ENCODE results near the gene CEP112.

The CEP112 gene

DNA sequence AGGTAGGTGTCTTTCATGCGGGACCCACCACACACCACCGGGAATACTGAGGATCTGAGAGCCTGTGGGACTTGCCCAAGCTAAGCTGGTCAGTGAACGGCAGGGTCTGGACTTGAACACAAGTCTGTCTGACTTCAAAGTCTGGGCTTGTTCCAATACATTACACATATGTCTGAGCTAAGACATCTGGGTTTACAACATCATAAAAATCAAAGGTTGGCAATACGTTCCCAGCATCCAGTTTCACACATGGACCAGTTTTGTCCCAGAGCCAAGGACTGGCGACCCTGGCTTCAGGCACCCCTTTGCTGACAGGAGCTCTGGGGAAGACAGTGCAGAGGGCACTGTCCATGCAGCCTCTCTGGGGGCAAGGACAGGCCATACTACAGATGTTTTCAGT lies 602.6 kb downstream of the CEP112 start:
- no peaks in the 10 kb centered on the region for H3K9me3 ChIP-seq (ENCODE audit: control insufficient read depth, low read length)
- H3K4me3 ChIP-seq (ENCODE audit: low read length), result no peak overlapping the region
- DNase-seq (ENCODE audit: low read depth), result peak; percentile 6
- H3K9ac ChIP-seq (ENCODE audit: low read length), result no peak overlapping the region
- H3K4me1 ChIP-seq (ENCODE audit: control insufficient read depth, insufficient read depth, low read length), result peaks cover 23% of the 10 kb centered on the region
- H3K27me3 ChIP-seq (replicated peaks; ENCODE audit: control insufficient read depth, insufficient read depth, low read length), result no peaks in the 10 kb centered on the region
- no peaks in the 10 kb centered on the region for H3K36me3 ChIP-seq (ENCODE audit: control insufficient read depth, insufficient read depth, low read length, severe bottlenecking)

DNA sequence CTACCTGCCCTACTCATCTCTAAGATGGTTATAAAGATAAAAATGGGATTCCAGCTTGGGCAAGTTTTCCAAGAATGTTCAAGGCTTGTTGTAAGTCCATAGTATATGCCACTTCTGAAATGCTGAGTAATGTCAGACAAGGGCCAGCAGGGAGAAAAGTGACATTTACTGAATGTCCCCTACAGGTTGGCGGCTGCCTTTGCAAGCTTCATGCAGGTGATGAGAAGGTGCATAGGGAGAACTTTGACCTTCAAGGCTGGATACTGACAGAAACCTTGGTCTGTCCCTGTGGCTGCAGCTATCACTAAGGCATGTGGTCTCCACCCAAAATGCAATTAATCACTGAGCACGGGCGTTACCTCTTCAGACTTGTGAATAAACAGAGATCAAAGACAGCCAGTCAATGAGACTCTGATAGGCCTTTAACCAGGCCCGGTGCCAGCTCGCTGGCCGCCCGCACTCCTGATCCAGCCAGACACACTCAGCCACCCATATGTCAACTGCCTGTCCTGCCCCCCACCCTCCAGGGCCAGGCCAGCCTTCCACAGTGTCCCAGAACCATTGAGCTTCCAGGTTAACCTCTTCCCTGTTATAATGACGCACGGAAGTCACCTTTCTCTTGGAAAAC lies 603.6 kb downstream of the CEP112 start:
- no peak for DNase-seq (ENCODE audit: low read depth)
- Histone ChIP-seq H3K9ac (ENCODE audit: low read length) (no peak overlapping the region), H3K36me3 (ENCODE audit: control insufficient read depth, insufficient read depth, low read length, severe bottlenecking) (no peaks in the 10 kb centered on the region), H3K9me3 (ENCODE audit: control insufficient read depth, low read length) (no peaks in the 10 kb centered on the region), H3K27me3 (replicated peaks; ENCODE audit: control insufficient read depth, insufficient read depth, low read length) (no peaks in the 10 kb centered on the region), H3K4me1 (ENCODE audit: control insufficient read depth, insufficient read depth, low read length) (peaks cover 19% of the 10 kb centered on the region), H3K4me3 (ENCODE audit: low read length) (no peak overlapping the region)

- Histone ChIP-seq H3K9ac (ENCODE audit: low read length) (no peak overlapping the region), H3K27me3 (replicated peaks; ENCODE audit: control insufficient read depth, insufficient read depth, low read length) (no peaks in the 10 kb centered on the region), H3K4me1 (ENCODE audit: control insufficient read depth, insufficient read depth, low read length) (peaks cover 19% of the 10 kb centered on the region), H3K36me3 (ENCODE audit: control insufficient read depth, insufficient read depth, low read length, severe bottlenecking) (no peaks in the 10 kb centered on the region), H3K9me3 (ENCODE audit: control insufficient read depth, low read length) (no peaks in the 10 kb centered on the region), H3K4me3 (ENCODE audit: low read length) (no peak overlapping the region)
- no peak for DNase-seq (ENCODE audit: low read depth)
These were observed 604.3 kb downstream of the CEP112 start for GRCh38 chr17:65587534-65588180.

- no peak for DNase-seq (ENCODE audit: low read depth)
- Histone ChIP-seq H3K36me3 (ENCODE audit: control insufficient read depth, insufficient read depth, low read length, severe bottlenecking) (no peaks in the 10 kb centered on the region), H3K9me3 (ENCODE audit: control insufficient read depth, low read length) (no peaks in the 10 kb centered on the region), H3K9ac (ENCODE audit: low read length) (no peak overlapping the region), H3K4me1 (ENCODE audit: control insufficient read depth, insufficient read depth, low read length) (peaks cover 19% of the 10 kb centered on the region), H3K27me3 (replicated peaks; ENCODE audit: control insufficient read depth, insufficient read depth, low read length) (no peaks in the 10 kb centered on the region), H3K4me3 (ENCODE audit: low read length) (no peak overlapping the region)
These were observed 605.0 kb downstream of the CEP112 start for GRCh38 chr17:65586899-65587298.

All from adipocyte (in vitro differentiated cells).